GM12891 (cell line): ENCODE results near the gene PPP2R5E.
A peak's percentile ranks its signal among the peaks of the same experiment; 100 is the strongest.

ENCODE experiments used
- DNase-seq: peaks from one replicate; pipeline ENCODE4 v3.0.0; 2011; ENCODE audit warnings: low spot score; ENCODE audit not compliant: insufficient read length
- FAIRE-seq: peaks from 2 replicates; lab custom pipeline; 2011; peaks lifted over from hg19 to GRCh38; lab: Jason Lieb, UNC
- PAX5 ChIP-seq: IDR thresholded peaks from 2 replicates; pipeline ENCODE4 v1.6.1; 2011; ENCODE audit warnings: low read length, moderate library complexity, mild to moderate bottlenecking; ENCODE audit not compliant: insufficient read depth, severe bottlenecking
- POLR2A ChIP-seq: IDR thresholded peaks from 2 replicates; pipeline ENCODE4 v1.6.1; 2011; ENCODE audit warnings: low read depth, low read length, control low read depth
- POLR2AphosphoS5 ChIP-seq: IDR thresholded peaks from 2 replicates; pipeline ENCODE4 v1.6.1; 2011; ENCODE audit warnings: low read depth, low read length, control low read depth
- POU2F2 ChIP-seq: IDR thresholded peaks from 2 replicates; pipeline ENCODE4 v1.6.1; 2011; ENCODE audit warnings: low read depth, mild to moderate bottlenecking, control low read depth, low read length, moderate library complexity
- SPI1 ChIP-seq: IDR thresholded peaks from 2 replicates; pipeline ENCODE4 v1.6.1; 2011; ENCODE audit warnings: low read depth, low read length, control low read depth
- TAF1 ChIP-seq: IDR thresholded peaks from 2 replicates; pipeline ENCODE4 v1.6.1; 2011; ENCODE audit warnings: low read depth, low read length, control low read depth

The PPP2R5E gene

GRCh38 chr14:63371033-63371432, 172.1 kb downstream of the PPP2R5E start:
- TF ChIP-seq TAF1 (no peak), POLR2AphosphoS5 (no peak), PAX5 (no peak), SPI1 (no peak), POU2F2 (no peak), POLR2A (no peak)
- DNase-seq (no peak), FAIRE-seq (peak; percentile 9)

- no peak for DNase-seq
- TF ChIP-seq POLR2AphosphoS5 (no peak), PAX5 (no peak), TAF1 (no peak), POLR2A (no peak), SPI1 (no peak), POU2F2 (no peak)
- no peak for FAIRE-seq
Observed at GRCh38 chr14:63367742-63368364, 175.3 kb downstream of the PPP2R5E start.

DNA sequence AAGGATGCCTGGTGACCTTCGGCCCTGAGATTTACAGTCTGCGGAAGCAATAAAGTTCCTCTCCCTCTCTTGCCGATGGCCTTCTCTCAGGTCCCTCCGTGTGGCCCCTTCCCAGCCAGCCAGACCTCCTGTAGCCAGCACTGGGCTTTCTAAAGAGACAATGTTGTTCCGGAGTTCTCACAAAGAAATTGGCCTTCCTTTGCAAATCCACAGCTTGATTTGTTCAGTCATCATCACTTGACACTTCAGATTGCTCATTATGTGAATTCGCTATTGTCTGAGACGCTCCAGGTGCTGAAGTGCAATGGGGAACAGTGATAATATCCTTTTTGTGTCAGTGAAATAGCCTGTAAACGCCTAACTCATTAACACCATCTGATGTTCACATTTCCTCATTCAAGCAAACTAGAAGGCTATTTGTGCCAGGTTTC, 180.8 kb downstream of the PPP2R5E start:
- DNase-seq (no peak), FAIRE-seq (peak; percentile 35)

GRCh38 chr14:63361790-63362189, 181.4 kb downstream of the PPP2R5E start:
- DNase-seq (no peak), FAIRE-seq (no peak)
- TF ChIP-seq POLR2AphosphoS5 (no peak), SPI1 (no peak), POLR2A (no peak), POU2F2 (no peak), PAX5 (no peak), TAF1 (no peak)

More for the DNA sequence above, 180.8 kb downstream of the PPP2R5E start:
- no peak for TF ChIP-seq POLR2AphosphoS5
- TF ChIP-seq POLR2A, result no peak
- TF ChIP-seq POU2F2, result no peak
- TF ChIP-seq SPI1, result no peak
- TF ChIP-seq TAF1, result no peak
- no peak for TF ChIP-seq PAX5

DNA sequence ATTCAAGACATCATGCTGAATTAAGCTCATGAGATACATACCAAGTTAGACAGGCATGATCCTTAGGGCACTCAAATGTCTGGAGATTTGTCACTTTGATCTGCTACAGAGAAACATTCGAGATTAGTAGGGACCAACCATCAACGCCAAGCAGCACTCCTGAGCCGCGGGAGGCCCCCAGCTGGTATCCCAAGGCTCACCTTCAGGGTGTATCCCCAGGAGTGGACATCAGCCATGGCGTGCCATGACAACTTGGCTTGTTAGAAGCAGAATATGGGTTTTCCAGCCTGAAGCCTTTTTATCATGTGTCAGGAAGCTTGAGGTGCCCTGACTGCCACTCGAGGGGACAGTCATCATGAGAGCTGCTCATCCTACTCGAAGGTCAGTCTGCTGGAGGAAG, 185.3 kb downstream of the PPP2R5E start:
- no peak for FAIRE-seq
- TF ChIP-seq TAF1, result no peak
- TF ChIP-seq PAX5, result no peak
- no peak for TF ChIP-seq POU2F2
- no peak for DNase-seq

GRCh38 chr14:63345826-63346225, 197.4 kb downstream of the PPP2R5E start:
- FAIRE-seq, result no peak
- no peak for TF ChIP-seq PAX5
- no peak for TF ChIP-seq POU2F2
- no peak for TF ChIP-seq TAF1
- no peak for TF ChIP-seq POLR2A
- TF ChIP-seq POLR2AphosphoS5, result no peak
- no peak for TF ChIP-seq SPI1
- no peak for DNase-seq

GRCh38 chr14:63344336-63344735, 198.8 kb downstream of the PPP2R5E start:
- FAIRE-seq (no peak), DNase-seq (no peak)
- TF ChIP-seq PAX5, result no peak
- no peak for TF ChIP-seq POLR2A
- TF ChIP-seq TAF1, result no peak
- TF ChIP-seq POLR2AphosphoS5, result no peak
- no peak for TF ChIP-seq POU2F2
- TF ChIP-seq SPI1, result no peak

- FAIRE-seq (no peak), DNase-seq (no peak)
- TF ChIP-seq TAF1 (no peak), POU2F2 (no peak)
Observed at GRCh38 chr14:63343878-63344277, 199.3 kb downstream of the PPP2R5E start.

DNA sequence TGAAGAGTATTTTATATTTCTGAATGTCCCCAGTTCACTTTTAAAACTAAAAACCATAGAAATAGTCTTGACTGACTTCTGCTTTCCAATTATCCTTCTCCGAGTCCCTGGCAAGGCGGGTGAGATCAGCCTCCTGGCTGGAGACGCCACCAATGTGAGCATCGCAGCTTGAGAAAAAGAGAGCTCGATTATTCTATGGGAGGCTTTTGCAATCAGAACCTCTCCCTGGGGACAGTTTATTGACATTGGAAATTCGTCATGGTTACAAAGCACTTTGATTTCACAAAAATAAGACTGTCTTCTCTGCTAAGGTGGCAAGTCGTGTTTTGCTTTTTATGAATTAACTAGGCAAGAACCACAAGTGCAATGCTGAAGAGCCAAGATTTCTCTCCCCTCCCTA, 200.8 kb downstream of the PPP2R5E start:
- DNase-seq, result no peak
- FAIRE-seq, result no peak
- TF ChIP-seq TAF1 (no peak), SPI1 (no peak), POU2F2 (no peak), PAX5 (no peak), POLR2AphosphoS5 (no peak), POLR2A (no peak)
